BJ (cell line): ENCODE results near the gene XRCC5. TPM values are rescaled to one million over a fixed set of nuclear protein-coding genes. Genes with fewer than 3 reads are reported as not detected.

Source experiments
- CTCF ChIA-PET: fragments of 350-600 bp; formaldehyde crosslinking; extraction: SDS; loops from one replicate; lab custom pipeline; 2021; ENCODE audit warnings: antibody characterized with exemption, inconsistent platforms; lab: Yijun Ruan, JAX
- POLR2A ChIA-PET: fragments of 300-600 bp; sonication (Branson Sonifier 250); formaldehyde crosslinking; extraction: SDS; loops from one replicate; lab custom pipeline; 2021; ENCODE audit warnings: antibody characterized with exemption; lab: Charles Lee
- DNase-seq: peaks from one replicate; pipeline ENCODE4 v3.0.0-alpha.2; 2011; ENCODE audit warnings: low read depth
- H3K27me3 ChIP-seq: 2 replicates; pipeline ENCODE4 v1.6.0; 2011; ENCODE audit warnings: low read length; ENCODE audit not compliant: control insufficient read depth, insufficient read depth
- H3K36me3 ChIP-seq: 2 replicates; pipeline ENCODE4 v1.5.1; 2011; ENCODE audit warnings: low read length; ENCODE audit not compliant: control insufficient read depth, insufficient read depth
- H3K4me3 ChIP-seq: 2 replicates; pipeline ENCODE4 v1.5.1; 2011; ENCODE audit warnings: low read depth, mild to moderate bottlenecking, control low read depth, low read length
- polyA plus RNA-seq: library from polyadenylated mRNA; depleted of rRNA; stranded (reverse); fragments of >200 nt; gene quantifications from 2 replicates; pipeline ENCODE4 v1.2.3, GENCODE V29; 2011
- TF ChIP-seq, protein P1 (sequence below): IDR thresholded peaks from 2 replicates; pipeline ENCODE4 v1.5.1; 2011; ENCODE audit warnings: low read depth, mild to moderate bottlenecking, control low read depth, inconsistent platforms, low read length, moderate library complexity; ENCODE audit not compliant: insufficient read depth

XRCC5 gene
- polyA plus RNA-seq, 1 experiment: 252 TPM

GRCh38 chr2:216081012-216081411, 28.1 kb upstream of the XRCC5 start:
- ChIA-PET POLR2A (no interaction called here), CTCF (interaction anchor here (0.6 to 1.6 kb wide), 2 partner anchors 16 to 49 kb away, joined by 3 to 5 read pairs; no protein-coding TSS in a partner anchor)
- H3K36me3 ChIP-seq: no peaks in the 10 kb centered on the region
- TF ChIP-seq, protein P1, sequence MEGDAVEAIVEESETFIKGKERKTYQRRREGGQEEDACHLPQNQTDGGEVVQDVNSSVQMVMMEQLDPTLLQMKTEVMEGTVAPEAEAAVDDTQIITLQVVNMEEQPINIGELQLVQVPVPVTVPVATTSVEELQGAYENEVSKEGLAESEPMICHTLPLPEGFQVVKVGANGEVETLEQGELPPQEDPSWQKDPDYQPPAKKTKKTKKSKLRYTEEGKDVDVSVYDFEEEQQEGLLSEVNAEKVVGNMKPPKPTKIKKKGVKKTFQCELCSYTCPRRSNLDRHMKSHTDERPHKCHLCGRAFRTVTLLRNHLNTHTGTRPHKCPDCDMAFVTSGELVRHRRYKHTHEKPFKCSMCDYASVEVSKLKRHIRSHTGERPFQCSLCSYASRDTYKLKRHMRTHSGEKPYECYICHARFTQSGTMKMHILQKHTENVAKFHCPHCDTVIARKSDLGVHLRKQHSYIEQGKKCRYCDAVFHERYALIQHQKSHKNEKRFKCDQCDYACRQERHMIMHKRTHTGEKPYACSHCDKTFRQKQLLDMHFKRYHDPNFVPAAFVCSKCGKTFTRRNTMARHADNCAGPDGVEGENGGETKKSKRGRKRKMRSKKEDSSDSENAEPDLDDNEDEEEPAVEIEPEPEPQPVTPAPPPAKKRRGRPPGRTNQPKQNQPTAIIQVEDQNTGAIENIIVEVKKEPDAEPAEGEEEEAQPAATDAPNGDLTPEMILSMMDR: no peak
- H3K4me3 ChIP-seq: peak overlapping the region; percentile 61
- no peak for DNase-seq
- no peaks in the 10 kb centered on the region for H3K27me3 ChIP-seq

DNA sequence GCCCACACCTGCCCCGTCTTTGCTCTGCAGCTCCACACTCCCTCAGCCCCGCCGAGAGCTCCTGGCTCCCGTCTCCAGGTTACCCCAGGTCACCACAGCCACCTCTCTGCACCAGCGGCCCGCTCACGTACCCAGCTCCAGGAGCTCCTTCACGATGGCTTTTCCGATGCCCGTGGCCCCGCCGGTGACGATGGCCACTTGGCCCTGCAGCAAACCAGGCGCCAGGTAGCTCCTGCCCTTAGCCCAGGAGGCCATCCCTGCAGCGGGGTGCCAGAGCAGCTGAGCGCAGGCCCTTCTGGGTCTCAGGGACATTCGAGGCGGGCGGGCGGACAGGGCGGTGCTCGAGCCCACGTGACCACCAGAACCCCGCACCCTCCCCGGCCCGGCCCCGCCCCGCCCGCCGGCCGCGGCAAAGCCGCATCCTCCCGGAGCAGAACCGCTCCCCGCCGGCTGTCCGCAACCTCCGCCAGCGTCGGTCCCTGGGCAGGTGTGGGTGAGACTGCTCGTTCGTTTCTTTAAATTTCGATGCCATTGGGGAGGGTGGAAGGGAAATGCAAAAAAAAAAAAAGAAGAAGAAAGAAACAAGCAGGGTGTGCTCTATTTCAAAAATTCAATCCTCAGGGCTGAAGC, 27.5 kb upstream of the XRCC5 start, which contains the start of the genes PECR and TMEM169:
Gene PECR (minus strand): TSS at position 323 of the 630 bp plus-strand sequence. CDS start 68 bp downstream, at position 255.
Gene TMEM169 (plus strand): TSS at position 433 of the 630 bp plus-strand sequence. CDS start 14,045 bp downstream, outside the sequence.
- TF ChIP-seq, protein P1: no peak
- ChIA-PET POLR2A (interaction anchor here (0.6 kb wide), 1 partner anchor 255 kb away, joined by 5 read pairs; no protein-coding TSS in a partner anchor), CTCF (interaction anchor here (0.6 to 1.6 kb wide), 2 partner anchors 17 to 49 kb away, joined by 3 to 5 read pairs; no protein-coding TSS in a partner anchor)
- no peaks in the 10 kb centered on the region for H3K36me3 ChIP-seq
- DNase-seq: no peak
- no peaks in the 10 kb centered on the region for H3K27me3 ChIP-seq
- H3K4me3 ChIP-seq: peak within 1 kb of the TSS; percentile 61

DNA sequence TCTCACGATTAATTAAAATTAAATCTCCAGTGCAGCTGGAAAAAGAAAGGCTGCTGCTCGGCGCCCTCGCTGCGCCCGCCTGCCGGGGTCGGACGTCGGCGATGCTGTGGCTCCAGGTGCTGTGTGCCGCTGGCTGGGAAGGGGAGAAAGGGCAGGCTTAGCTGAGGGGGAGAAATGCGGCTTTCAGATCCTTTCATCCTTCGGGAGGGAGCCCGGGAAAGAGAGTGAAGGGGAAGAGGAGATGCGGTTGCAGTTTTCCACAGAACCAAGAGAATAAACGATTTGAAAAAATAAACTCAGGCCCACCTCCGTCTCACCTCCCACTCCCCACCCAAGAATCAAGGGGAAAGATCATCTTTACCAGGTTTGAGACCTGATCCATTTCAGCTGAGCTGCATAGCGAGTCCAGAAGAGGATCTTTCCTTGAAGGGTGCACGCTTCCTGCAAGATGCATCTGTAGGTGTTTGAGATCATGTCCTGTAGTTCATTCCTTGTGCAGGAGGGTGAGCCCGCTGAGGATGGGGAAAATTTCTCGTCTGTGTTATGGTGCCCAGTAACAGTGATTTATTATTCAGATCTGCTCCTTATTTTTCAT, 26.9 kb upstream of the XRCC5 start:
- H3K4me3 ChIP-seq: peak overlapping the region; percentile 61
- ChIA-PET POLR2A (interaction anchor here (0.6 kb wide), 1 partner anchor 255 kb away, joined by 5 read pairs; no protein-coding TSS in a partner anchor), CTCF (interaction anchor here (1.6 kb wide), 1 partner anchor 50 kb away, joined by 5 read pairs; no protein-coding TSS in a partner anchor)
- DNase-seq: no peak
- H3K36me3 ChIP-seq: no peaks in the 10 kb centered on the region
- TF ChIP-seq, protein P1: no peak
- H3K27me3 ChIP-seq: no peaks in the 10 kb centered on the region

GRCh38 chr2:216082805-216083204, 26.3 kb upstream of the XRCC5 start:
- no peak for DNase-seq
- TF ChIP-seq, protein P1: no peak
- POLR2A ChIA-PET: no interaction called here

More at GRCh38 chr2:216082805-216083204, 26.3 kb upstream of the XRCC5 start:
- Histone ChIP-seq H3K36me3 (no peaks in the 10 kb centered on the region), H3K27me3 (no peaks in the 10 kb centered on the region), H3K4me3 (no peak overlapping the region)
- CTCF ChIA-PET: no interaction called here
